OCI-LY3 (cell line): ENCODE results near the gene OR52K1.

Source experiments
- H2AFZ ChIP-seq: fragments of 200-600, 300-600 bp; shearing (Covaris generic); 2 replicates; pipeline ENCODE4 v1.6.0; 2014; ENCODE audit warnings: antibody characterized with exemption, low read depth, low read length
- H3K27ac ChIP-seq: fragments of 200-600, 300-600 bp; sonication (generic); 2 replicates; pipeline ENCODE4 v1.5.1; 2014; ENCODE audit warnings: mild to moderate bottlenecking, low read length, moderate library complexity, mixed read lengths
- H3K27me3 ChIP-seq: fragments of 200-600, 300-600 bp; sonication (generic); 2 replicates; pipeline ENCODE4 v1.6.1; 2014; ENCODE audit warnings: low read depth, low read length, mixed read lengths
- H3K36me3 ChIP-seq: fragments of 200-600, 300-600 bp; sonication (generic); replicated peaks from 2 replicates; pipeline ENCODE3; 2014; ENCODE audit warnings: low read depth, low read length, mixed read lengths
- H3K4me1 ChIP-seq: fragments of 300-600, 200-600 bp; sonication (generic); 2 replicates; pipeline ENCODE4 v1.6.1; 2014; ENCODE audit warnings: low read length, mixed read lengths
- H3K4me2 ChIP-seq: fragments of 200-600, 300-600 bp; sonication (generic); 2 replicates; pipeline ENCODE4 v1.6.1; 2014; ENCODE audit warnings: low read length, mixed read lengths
- H3K4me3 ChIP-seq: fragments of 300-600, 200-600 bp; sonication (generic); 2 replicates; pipeline ENCODE4 v1.5.1; 2014; ENCODE audit warnings: antibody characterized with exemption, mild to moderate bottlenecking, low read length, moderate library complexity
- H3K79me2 ChIP-seq: fragments of 300-600, 200-600 bp; shearing (Covaris generic); 2 replicates; pipeline ENCODE4 v1.6.1; 2014; ENCODE audit warnings: mild to moderate bottlenecking, low read length, mixed read lengths
- H3K9ac ChIP-seq: fragments of 300-600, 200-600 bp; shearing (Covaris generic); 2 replicates; pipeline ENCODE4 v1.6.0; 2014; ENCODE audit warnings: mild to moderate bottlenecking, low read length, moderate library complexity
- H3K9me3 ChIP-seq: fragments of 200-600, 300-600 bp; shearing (Covaris generic); 2 replicates; pipeline ENCODE4 v1.6.1; 2014; ENCODE audit warnings: low read length, mixed read lengths; ENCODE audit not compliant: insufficient read depth
- H4K20me1 ChIP-seq: fragments of 200-600, 300-600 bp; sonication (generic); 2 replicates; pipeline ENCODE4 v1.6.1; 2016; ENCODE audit warnings: low read length, mixed read lengths; ENCODE audit not compliant: insufficient read depth
- CTCF ChIP-seq: fragments of 200-600, 300-600 bp; sonication (generic); IDR thresholded peaks from 2 replicates; pipeline ENCODE4 v1.5.1; 2014; ENCODE audit warnings: antibody characterized with exemption, low read length, low read depth
- EZH2phosphoT487 ChIP-seq: fragments of 200-600 bp; shearing (Covaris generic); IDR thresholded peaks from 2 replicates; pipeline ENCODE4 v1.6.1; 2018; ENCODE audit warnings: antibody characterized with exemption, mixed run types, low read depth

Gene OR52K1

GRCh38 chr11:4539603-4540219 lies 57.3 kb downstream of the OR52K1 start:
- Histone ChIP-seq H2AFZ (no peak overlapping the region), H3K27me3 (0 out of 2 replicates have a peak, but pooled peaks cover 15% of the 10 kb centered on the region), H3K9ac (no peak overlapping the region), H3K79me2 (no peaks in the 10 kb centered on the region), H3K4me2 (no peak overlapping the region), H3K4me1 (no peaks in the 10 kb centered on the region), H3K9me3 (no peaks in the 10 kb centered on the region), H3K27ac (no peak overlapping the region), H3K4me3 (no peak overlapping the region), H3K36me3 (no peaks in the 10 kb centered on the region), H4K20me1 (no peaks in the 10 kb centered on the region)
- TF ChIP-seq EZH2phosphoT487 (no peak), CTCF (peak; percentile 72)

GRCh38 chr11:4541071-4541470 lies 58.6 kb downstream of the OR52K1 start:
- Histone ChIP-seq H2AFZ (no peak overlapping the region), H4K20me1 (no peaks in the 10 kb centered on the region), H3K27me3 (peaks cover 18% of the 10 kb centered on the region; the same call in 1 of the 2 replicates), H3K9me3 (no peaks in the 10 kb centered on the region), H3K36me3 (no peaks in the 10 kb centered on the region), H3K4me3 (no peak overlapping the region), H3K27ac (no peak overlapping the region), H3K4me1 (no peaks in the 10 kb centered on the region), H3K9ac (no peak overlapping the region), H3K4me2 (no peak overlapping the region), H3K79me2 (no peaks in the 10 kb centered on the region)
- TF ChIP-seq CTCF = no peak
- no peak for TF ChIP-seq EZH2phosphoT487
